GM18499 (cell line): ENCODE data around the gene CNTLN.

Source experiments
- ATAC-seq: cut with Tn5 transposase; IDR thresholded peaks from one replicate; pipeline ENCODE4 v1.9.1; 2021; ENCODE audit warnings: moderate number of reproducible peaks; ENCODE audit not compliant: insufficient read depth, unreplicated experiment

Gene CNTLN

GRCh38 chr9:17134396-17135294, at the start of gene CNTLN:
CNTLN (plus strand) TSS chr9:17135040; CDS start chr9:17135066, 26 bp downstream.
- no peak for ATAC-seq

GRCh38 chr9:17088566-17088965, 46.3 kb upstream of the CNTLN start:
- no peak for ATAC-seq

GRCh38 chr9:17090041-17090440, 44.8 kb upstream of the CNTLN start:
- ATAC-seq = no peak

GRCh38 chr9:17116400-17116837, 18.4 kb upstream of the CNTLN start:
- ATAC-seq = no peak

GRCh38 chr9:17117372-17117771, 17.5 kb upstream of the CNTLN start:
- no peak for ATAC-seq

GRCh38 chr9:17120203-17120602, 14.6 kb upstream of the CNTLN start:
- ATAC-seq = no peak

- no peak for ATAC-seq
Measured at GRCh38 chr9:17121264-17121663, 13.6 kb upstream of the CNTLN start.

GRCh38 chr9:17130291-17130690, 4.5 kb upstream of the CNTLN start:
- no peak for ATAC-seq

GRCh38 chr9:17130725-17131124, 4.1 kb upstream of the CNTLN start:
- ATAC-seq = no peak

- no peak for ATAC-seq
Measured at GRCh38 chr9:17131494-17131893, 3.3 kb upstream of the CNTLN start.

- no peak for ATAC-seq
Measured at GRCh38 chr9:17135295-17136160, 688 bp downstream of the CNTLN start.

GRCh38 chr9:17137566-17137965, 2.7 kb downstream of the CNTLN start:
- no peak for ATAC-seq

GRCh38 chr9:17138503-17138902, 3.7 kb downstream of the CNTLN start:
- no peak for ATAC-seq

- no peak for ATAC-seq
Measured at GRCh38 chr9:17140418-17140817, 5.6 kb downstream of the CNTLN start.

GRCh38 chr9:17148324-17148723, 13.5 kb downstream of the CNTLN start:
- ATAC-seq = no peak

- no peak for ATAC-seq
Measured at GRCh38 chr9:17159469-17159868, 24.6 kb downstream of the CNTLN start.

GRCh38 chr9:17160327-17160726, 25.5 kb downstream of the CNTLN start:
- no peak for ATAC-seq

GRCh38 chr9:17165764-17166163, 30.9 kb downstream of the CNTLN start:
- no peak for ATAC-seq

- no peak for ATAC-seq
Measured at GRCh38 chr9:17166346-17166745, 31.5 kb downstream of the CNTLN start.

- ATAC-seq = no peak
Measured at GRCh38 chr9:17171309-17172094, 36.7 kb downstream of the CNTLN start.
